NCI-H226 (cell line): ENCODE measurements around the gene DNAH17.
A peak's percentile ranks its signal among the peaks of the same experiment; 100 is the strongest.

Experiments
- DNase-seq: peaks from one replicate; pipeline ENCODE4 v3.0.0-alpha.2; 2015

Gene DNAH17

GRCh38 chr17:78379131-78379491 lies 198.1 kb downstream of the DNAH17 start:
- DNase-seq = peak; percentile 66

DNA sequence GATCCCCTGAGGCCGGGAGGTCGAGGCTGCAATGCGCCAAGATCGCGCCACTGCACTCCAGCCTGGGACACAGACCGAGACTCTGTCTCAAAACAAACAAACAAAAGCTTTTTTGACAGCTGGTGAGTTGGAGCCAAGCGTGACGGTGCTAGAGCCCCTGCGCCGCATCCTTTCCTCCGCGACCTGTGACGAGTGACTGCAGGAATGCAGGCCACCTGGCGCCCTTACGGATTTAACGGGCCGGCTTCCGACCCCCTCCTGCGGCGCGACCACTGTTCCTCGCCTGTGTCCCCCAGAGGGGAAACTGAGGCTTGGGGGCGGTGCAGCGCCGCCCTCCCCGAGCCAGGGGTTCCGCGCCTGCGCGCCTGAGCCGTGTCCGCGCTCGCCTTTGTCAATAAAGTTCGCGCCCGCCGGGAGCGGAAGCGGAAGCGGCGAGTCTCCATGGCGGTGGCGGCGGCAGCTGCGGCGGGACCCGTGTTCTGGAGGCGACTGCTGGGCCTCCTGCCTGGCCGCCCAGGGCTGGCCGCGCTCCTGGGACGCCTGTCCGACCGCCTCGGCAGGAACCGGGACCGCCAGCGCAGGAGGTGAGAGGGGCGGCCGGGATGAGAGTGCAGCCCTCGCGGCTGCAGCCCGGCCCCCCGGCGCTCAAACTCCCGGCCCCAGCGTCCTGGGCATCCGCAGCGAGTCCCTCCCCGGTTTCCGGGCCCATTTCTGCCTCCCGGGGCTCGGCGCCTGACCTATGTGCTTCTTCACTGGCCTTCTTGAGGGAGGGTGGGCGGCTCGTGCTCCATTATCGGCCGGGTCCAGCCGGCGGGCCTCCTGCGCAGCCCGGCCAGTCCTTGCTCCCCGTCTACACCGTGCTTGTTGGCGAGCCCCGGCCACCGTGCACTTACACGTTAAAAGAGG lies 198.7 kb downstream of the DNAH17 start, which contains the start of gene PGS1:
PGS1 (plus strand) TSS at position 425 of the 906 bp plus-strand sequence; CDS start at position 442, 17 bp downstream.
- peak; percentile 71 for DNase-seq

GRCh38 chr17:78377858-78378224 lies 199.4 kb downstream of the DNAH17 start:
- DNase-seq = no peak

DNA sequence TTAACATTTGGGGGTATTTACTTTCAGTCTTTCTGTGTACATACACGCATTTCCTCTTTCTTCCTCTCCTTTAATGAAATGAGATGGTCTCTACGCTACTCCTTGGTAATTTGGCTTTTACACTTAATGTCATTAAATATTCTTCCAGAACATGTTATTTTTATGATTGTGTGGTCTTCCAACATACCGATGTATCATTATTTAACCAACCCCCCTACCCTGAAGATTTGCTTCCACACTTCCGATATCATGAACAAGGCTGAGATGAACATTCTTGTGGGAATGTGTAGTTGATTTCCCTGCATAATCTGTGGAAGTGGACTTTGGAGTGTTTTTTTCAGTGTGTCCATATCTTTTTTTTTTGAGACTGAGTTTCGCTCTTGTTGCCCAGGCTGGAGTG lies 201.0 kb downstream of the DNAH17 start:
- no peak for DNase-seq

GRCh38 chr17:78375401-78376151 lies 201.6 kb downstream of the DNAH17 start:
- peak; percentile 88 for DNase-seq

GRCh38 chr17:78374631-78375274 lies 202.4 kb downstream of the DNAH17 start:
- peak; percentile 60 for DNase-seq

DNA sequence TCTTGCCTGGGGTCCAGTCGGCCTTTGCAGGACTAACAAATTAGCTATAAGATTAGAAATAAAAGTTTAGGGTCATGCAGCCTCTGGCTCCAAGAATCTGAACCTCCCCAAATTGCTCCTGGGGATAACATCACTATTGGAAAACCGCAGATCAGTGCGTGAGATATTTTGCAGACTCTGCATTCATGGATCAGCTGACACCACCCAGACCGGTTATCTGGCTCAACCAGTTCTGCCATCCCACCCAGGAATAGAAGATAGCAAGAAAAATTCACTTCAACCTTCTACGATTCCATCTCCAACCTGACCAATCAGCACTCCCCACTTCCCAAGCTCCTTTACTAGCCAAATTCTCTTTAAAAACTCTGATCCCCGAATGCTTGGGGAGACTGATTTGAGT lies 203.0 kb downstream of the DNAH17 start:
- DNase-seq = no peak
